Immature natural killer cell (primary cell): Measurements from ENCODE around the gene SHISAL1. TPM values are rescaled to one million over a fixed set of nuclear protein-coding genes. Genes with fewer than 3 reads are reported as not detected.
"Not testable (repeated sequence)": the region's sequence is repeated elsewhere in the genome, so short reads cannot be mapped to it uniquely, and the experiment has no call there.

Source experiments
- DNase-seq, 3 donors: peaks; one replicate each; pipeline ENCODE4 v3.0.0; 2022; ENCODE audit warnings: mixed read lengths in 1 of 3
- H3K27ac Mint-ChIP-seq, 6 donors: one replicate each; pipeline ENCODE4 v1.8.0; 2020; ENCODE audit warnings: mixed read lengths in 6 of 6, mild to moderate bottlenecking in 5 of 6, inconsistent platforms in 4 of 6, moderate library complexity in 3 of 6
- H3K27me3 Mint-ChIP-seq, 3 donors: one replicate each; pipeline ENCODE4 v1.8.0; 2020 to 2021; ENCODE audit warnings: low read depth in 3 of 3, mild to moderate bottlenecking in 3 of 3, mixed read lengths in 3 of 3, moderate library complexity in 3 of 3, inconsistent platforms in 1 of 3
- H3K36me3 Mint-ChIP-seq, 3 donors: one replicate each; pipeline ENCODE4 v1.8.0; 2020; ENCODE audit warnings: mixed read lengths in 3 of 3, inconsistent platforms in 2 of 3, mild to moderate bottlenecking in 2 of 3
- H3K4me1 Mint-ChIP-seq, 2 donors: one replicate each; pipeline ENCODE4 v1.8.0; 2020; ENCODE audit warnings: inconsistent platforms in 2 of 2, mild to moderate bottlenecking in 2 of 2, mixed read lengths in 2 of 2, moderate library complexity in 1 of 2
- H3K4me3 Mint-ChIP-seq, 5 donors: one replicate each; pipeline ENCODE4 v1.8.0; 2020; ENCODE audit warnings: mild to moderate bottlenecking in 5 of 5, mixed read lengths in 5 of 5, inconsistent platforms in 3 of 5, moderate library complexity in 3 of 5
- H3K9me3 Mint-ChIP-seq, 6 donors: one replicate each; pipeline ENCODE4 v1.8.0; 2020; ENCODE audit warnings: mild to moderate bottlenecking in 6 of 6, mixed read lengths in 6 of 6, inconsistent platforms in 4 of 6, moderate library complexity in 3 of 6
- polyA plus RNA-seq, 3 donors: library from polyadenylated mRNA; unstranded; fragments of 300-500 nt; fragmentation: Illumina TruSeq; gene quantifications; one replicate each; pipeline ENCODE4 v1.2.3, GENCODE V29; 2021

Gene SHISAL1
- polyA plus RNA-seq, 3 donors from 2014 or later = not detected

- no peak for DNase-seq
- H3K4me3 Mint-ChIP-seq = no peak overlapping the region
- H3K27me3 Mint-ChIP-seq = peaks cover 0 to 2% (median 0%) of the 10 kb centered on the region in 3 donors
- no peaks in the 10 kb centered on the region for H3K36me3 Mint-ChIP-seq
- no peaks in the 10 kb centered on the region for H3K9me3 Mint-ChIP-seq
- H3K4me1 Mint-ChIP-seq = peaks cover 10 to 17% of the 10 kb centered on the region in 2 donors
- no peak overlapping the region for H3K27ac Mint-ChIP-seq
These were observed 938 bp downstream of the SHISAL1 start for GRCh38 chr22:44311855-44312170.

GRCh38 chr22:44311104-44311854 lies 1.5 kb downstream of the SHISAL1 start:
- DNase-seq = no peak
- Mint-ChIP-seq H3K4me3 (no peak overlapping the region), H3K27me3 (peaks cover 0 to 2% (median 0%) of the 10 kb centered on the region in 3 donors), H3K4me1 (peaks cover 10 to 17% of the 10 kb centered on the region in 2 donors), H3K36me3 (no peaks in the 10 kb centered on the region), H3K9me3 (no peaks in the 10 kb centered on the region), H3K27ac (no peak overlapping the region)

- DNase-seq = no peak
- H3K27me3 Mint-ChIP-seq = peaks cover 0 to 2% (median 0%) of the 10 kb centered on the region in 3 donors
- H3K36me3 Mint-ChIP-seq = no peaks in the 10 kb centered on the region
- no peaks in the 10 kb centered on the region for H3K9me3 Mint-ChIP-seq
- H3K27ac Mint-ChIP-seq = no peak overlapping the region
- H3K4me3 Mint-ChIP-seq = no peak overlapping the region
- peaks cover 6 to 8% of the 10 kb centered on the region in 2 donors for H3K4me1 Mint-ChIP-seq
These were observed 3.1 kb downstream of the SHISAL1 start for GRCh38 chr22:44309647-44310046.

GRCh38 chr22:44309137-44309536 lies 3.6 kb downstream of the SHISAL1 start:
- Mint-ChIP-seq H3K9me3 (no peaks in the 10 kb centered on the region), H3K4me1 (peaks cover under 1 to 2% of the 10 kb centered on the region in 2 donors), H3K36me3 (no peaks in the 10 kb centered on the region), H3K27ac (no peak overlapping the region), H3K27me3 (peaks cover 0 to 2% (median 1%) of the 10 kb centered on the region in 3 donors), H3K4me3 (no peak overlapping the region)
- no peak for DNase-seq

- H3K27me3 Mint-ChIP-seq = peaks cover 0 to 2% (median 2%) of the 10 kb centered on the region in 3 donors
- no peaks in the 10 kb centered on the region for H3K9me3 Mint-ChIP-seq
- H3K27ac Mint-ChIP-seq = no peak overlapping the region
- H3K4me3 Mint-ChIP-seq = no peak overlapping the region
- no peak for DNase-seq
- H3K36me3 Mint-ChIP-seq = no peaks in the 10 kb centered on the region
- no peaks in the 10 kb centered on the region for H3K4me1 Mint-ChIP-seq
These were observed 5.1 kb downstream of the SHISAL1 start for GRCh38 chr22:44307509-44308169.

- Mint-ChIP-seq H3K36me3 (no peaks in the 10 kb centered on the region), H3K27ac (peak overlapping the region in 2 of 6 donors; percentile 4 to 30), H3K4me3 (no peak overlapping the region), H3K9me3 (no peaks in the 10 kb centered on the region), H3K27me3 (peaks cover 2% of the 10 kb centered on the region in 3 donors), H3K4me1 (no peaks in the 10 kb centered on the region)
- DNase-seq = no peak
These were observed 6.9 kb downstream of the SHISAL1 start for GRCh38 chr22:44305888-44306287.

- no peak for DNase-seq
- Mint-ChIP-seq H3K4me3 (no peak overlapping the region), H3K9me3 (no peaks in the 10 kb centered on the region), H3K36me3 (no peaks in the 10 kb centered on the region), H3K27me3 (peaks cover 2 to 5% (median 2%) of the 10 kb centered on the region in 3 donors), H3K27ac (no peak overlapping the region), H3K4me1 (no peaks in the 10 kb centered on the region)
These were observed 7.3 kb downstream of the SHISAL1 start for GRCh38 chr22:44305455-44305854.

GRCh38 chr22:44304911-44305310 lies 7.8 kb downstream of the SHISAL1 start:
- no peaks in the 10 kb centered on the region for H3K9me3 Mint-ChIP-seq
- peak overlapping the region in 1 of 6 donors; percentile 8 for H3K27ac Mint-ChIP-seq
- no peaks in the 10 kb centered on the region for H3K36me3 Mint-ChIP-seq
- no peak for DNase-seq
- no peak overlapping the region for H3K4me3 Mint-ChIP-seq
- peaks cover 2 to 6% (median 3%) of the 10 kb centered on the region in 3 donors for H3K27me3 Mint-ChIP-seq
- H3K4me1 Mint-ChIP-seq = no peaks in the 10 kb centered on the region

GRCh38 chr22:44304354-44304753 lies 8.4 kb downstream of the SHISAL1 start:
- Mint-ChIP-seq H3K9me3 (no peaks in the 10 kb centered on the region), H3K36me3 (no peaks in the 10 kb centered on the region), H3K27me3 (peaks cover 2 to 6% (median 4%) of the 10 kb centered on the region in 3 donors), H3K4me3 (no peak overlapping the region), H3K4me1 (no peaks in the 10 kb centered on the region), H3K27ac (no peak overlapping the region)
- no peak for DNase-seq

GRCh38 chr22:44302363-44302762 lies 10.4 kb downstream of the SHISAL1 start:
- not testable (repeated sequence) for H3K4me1 Mint-ChIP-seq, H3K27me3 Mint-ChIP-seq, H3K9me3 Mint-ChIP-seq, H3K27ac Mint-ChIP-seq, DNase-seq, H3K4me3 Mint-ChIP-seq, H3K36me3 Mint-ChIP-seq

- Mint-ChIP-seq H3K4me3 (no peak overlapping the region), H3K27ac (no peak overlapping the region), H3K27me3 (peaks cover 2 to 4% (median 4%) of the 10 kb centered on the region in 3 donors), H3K36me3 (no peaks in the 10 kb centered on the region), H3K4me1 (no peaks in the 10 kb centered on the region), H3K9me3 (no peaks in the 10 kb centered on the region)
- DNase-seq = no peak
These were observed 11.7 kb downstream of the SHISAL1 start for GRCh38 chr22:44301039-44301438.

- H3K9me3 Mint-ChIP-seq = no peaks in the 10 kb centered on the region
- H3K27ac Mint-ChIP-seq = no peak overlapping the region
- H3K4me1 Mint-ChIP-seq = no peaks in the 10 kb centered on the region
- H3K27me3 Mint-ChIP-seq = peaks cover under 1 to 4% (median 4%) of the 10 kb centered on the region in 3 donors
- DNase-seq = no peak
- H3K4me3 Mint-ChIP-seq = no peak overlapping the region
- peaks cover 0 to 1% (median 0%) of the 10 kb centered on the region in 3 donors for H3K36me3 Mint-ChIP-seq
These were observed 13.6 kb downstream of the SHISAL1 start for GRCh38 chr22:44299124-44299523.

- H3K4me3 Mint-ChIP-seq = no peak overlapping the region
- H3K27ac Mint-ChIP-seq = no peak overlapping the region
- H3K36me3 Mint-ChIP-seq = peaks cover 0 to 4% (median 0%) of the 10 kb centered on the region in 3 donors
- H3K4me1 Mint-ChIP-seq = no peaks in the 10 kb centered on the region
- peaks cover 0 to 7% (median 4%) of the 10 kb centered on the region in 3 donors for H3K27me3 Mint-ChIP-seq
- H3K9me3 Mint-ChIP-seq = no peaks in the 10 kb centered on the region
- DNase-seq = no peak
These were observed 14.2 kb downstream of the SHISAL1 start for GRCh38 chr22:44298406-44299091.

GRCh38 chr22:44297470-44298061 lies 15.2 kb downstream of the SHISAL1 start:
- no peak for DNase-seq
- H3K36me3 Mint-ChIP-seq = peaks cover 0 to 4% (median 0%) of the 10 kb centered on the region in 3 donors
- no peak overlapping the region for H3K4me3 Mint-ChIP-seq
- H3K4me1 Mint-ChIP-seq = no peaks in the 10 kb centered on the region
- no peak overlapping the region for H3K27ac Mint-ChIP-seq
- H3K27me3 Mint-ChIP-seq = peaks cover 0 to 7% (median 6%) of the 10 kb centered on the region in 3 donors
- H3K9me3 Mint-ChIP-seq = no peaks in the 10 kb centered on the region
